Measurements from ENCODE around the gene FYN. TPM values are rescaled to one million over a fixed set of nuclear protein-coding genes. Genes with fewer than 3 reads are reported as not detected.
"Not testable (repeated sequence)": the region's sequence is repeated elsewhere in the genome, so short reads cannot be mapped to it uniquely, and the experiment has no call there.

The FYN gene
- total RNA-seq, 1 donor from 2014 or later, result 121 TPM

DNA sequence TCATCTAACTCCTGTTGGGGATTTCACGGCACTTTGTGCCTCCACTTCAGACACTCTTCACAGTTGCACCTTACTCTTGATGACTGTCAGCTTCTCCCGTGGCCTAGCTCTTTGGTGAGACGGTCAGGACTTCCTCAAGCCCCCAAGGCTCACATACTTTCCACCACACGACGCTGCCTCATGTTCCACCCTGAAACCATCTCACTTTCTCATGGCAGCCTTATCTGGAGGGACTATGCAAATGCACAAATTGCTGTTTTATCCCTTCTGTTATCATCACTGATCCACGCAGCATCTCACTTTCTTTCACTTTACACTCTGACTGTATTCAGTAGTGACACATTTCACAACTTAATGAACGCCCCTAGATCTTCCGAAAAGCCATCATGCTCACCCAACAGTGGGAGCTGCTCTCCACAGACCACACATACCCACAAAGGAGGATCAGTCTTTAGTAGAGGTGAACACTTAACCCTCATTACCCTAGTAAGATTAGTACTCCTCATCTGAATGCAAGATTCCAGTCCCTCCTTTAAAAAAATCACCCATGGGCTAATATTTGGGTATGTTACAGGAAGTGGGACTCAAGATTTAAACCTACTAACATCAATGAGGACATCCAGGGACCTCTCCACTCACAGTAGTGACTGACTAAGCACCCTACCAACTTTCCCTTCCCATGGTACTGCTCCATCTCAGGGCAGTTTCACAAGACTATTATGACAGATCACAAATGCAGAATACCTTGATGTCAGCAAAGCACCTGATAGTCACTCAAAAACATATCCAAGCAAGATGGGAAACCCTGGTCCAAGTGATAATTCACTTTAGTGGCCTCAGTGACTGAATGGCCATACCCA is 35.4 kb downstream of the FYN start:
- no peak for DNase-seq (ENCODE audit: extremely low spot score, unreplicated experiment)
- H3K27me3 Mint-ChIP-seq (ENCODE audit: unreplicated experiment), result no peaks in the 10 kb centered on the region
- H3K9me3 Mint-ChIP-seq (ENCODE audit: unreplicated experiment), result peaks cover 5% of the 10 kb centered on the region
- H3K36me3 Mint-ChIP-seq (ENCODE audit: unreplicated experiment), result peaks cover 6% of the 10 kb centered on the region
- H3K27ac Mint-ChIP-seq (ENCODE audit: unreplicated experiment), result no peak overlapping the region
- no peak for TF ChIP-seq CTCF (IDR thresholded peaks at IDR 0.05)
- peaks cover 25% of the 10 kb centered on the region for H3K4me1 Mint-ChIP-seq (ENCODE audit: unreplicated experiment)
- no peak overlapping the region for H3K4me3 Mint-ChIP-seq (ENCODE audit: unreplicated experiment)

- Mint-ChIP-seq H3K27me3 (ENCODE audit: unreplicated experiment) (no peaks in the 10 kb centered on the region), H3K9me3 (ENCODE audit: unreplicated experiment) (peaks cover 5% of the 10 kb centered on the region), H3K4me1 (ENCODE audit: unreplicated experiment) (peaks cover 32% of the 10 kb centered on the region), H3K36me3 (ENCODE audit: unreplicated experiment) (peaks cover 6% of the 10 kb centered on the region), H3K4me3 (ENCODE audit: unreplicated experiment) (no peak overlapping the region), H3K27ac (ENCODE audit: unreplicated experiment) (no peak overlapping the region)
- no peak for TF ChIP-seq CTCF (IDR thresholded peaks at IDR 0.05)
- no peak for DNase-seq (ENCODE audit: extremely low spot score, unreplicated experiment)
Observed at GRCh38 chr6:111837007-111837406, 36.2 kb downstream of the FYN start.

- peaks cover 6% of the 10 kb centered on the region for H3K36me3 Mint-ChIP-seq (ENCODE audit: unreplicated experiment)
- DNase-seq (ENCODE audit: extremely low spot score, unreplicated experiment), result no peak
- H3K9me3 Mint-ChIP-seq (ENCODE audit: unreplicated experiment), result peaks cover 5% of the 10 kb centered on the region
- TF ChIP-seq CTCF (IDR thresholded peaks at IDR 0.05), result no peak
- H3K27ac Mint-ChIP-seq (ENCODE audit: unreplicated experiment), result no peak overlapping the region
- H3K4me1 Mint-ChIP-seq (ENCODE audit: unreplicated experiment), result peaks cover 32% of the 10 kb centered on the region
- no peaks in the 10 kb centered on the region for H3K27me3 Mint-ChIP-seq (ENCODE audit: unreplicated experiment)
- H3K4me3 Mint-ChIP-seq (ENCODE audit: unreplicated experiment), result no peak overlapping the region
Observed at GRCh38 chr6:111835807-111836206, 37.4 kb downstream of the FYN start.

GRCh38 chr6:111835398-111835797 is 37.9 kb downstream of the FYN start:
- peaks cover 33% of the 10 kb centered on the region for H3K4me1 Mint-ChIP-seq (ENCODE audit: unreplicated experiment)
- H3K4me3 Mint-ChIP-seq (ENCODE audit: unreplicated experiment); H3K27ac Mint-ChIP-seq (ENCODE audit: unreplicated experiment); DNase-seq (ENCODE audit: extremely low spot score, unreplicated experiment); H3K36me3 Mint-ChIP-seq (ENCODE audit: unreplicated experiment); H3K9me3 Mint-ChIP-seq (ENCODE audit: unreplicated experiment); H3K27me3 Mint-ChIP-seq (ENCODE audit: unreplicated experiment): not testable (repeated sequence)

- H3K27ac Mint-ChIP-seq (ENCODE audit: unreplicated experiment), result no peak overlapping the region
- no peak overlapping the region for H3K4me3 Mint-ChIP-seq (ENCODE audit: unreplicated experiment)
- H3K27me3 Mint-ChIP-seq (ENCODE audit: unreplicated experiment), result no peaks in the 10 kb centered on the region
- peaks cover 33% of the 10 kb centered on the region for H3K4me1 Mint-ChIP-seq (ENCODE audit: unreplicated experiment)
- H3K9me3 Mint-ChIP-seq (ENCODE audit: unreplicated experiment), result peaks cover 5% of the 10 kb centered on the region
- DNase-seq (ENCODE audit: extremely low spot score, unreplicated experiment), result no peak
- peaks cover 6% of the 10 kb centered on the region for H3K36me3 Mint-ChIP-seq (ENCODE audit: unreplicated experiment)
- TF ChIP-seq CTCF (IDR thresholded peaks at IDR 0.05), result no peak
Observed at GRCh38 chr6:111834356-111834755, 38.9 kb downstream of the FYN start.
